NCI-H1417 (cell line): Measurements from ENCODE around the gene CUBN.

Experiments
- DNase-seq, 3 experiments: peaks; one replicate each; lab custom pipeline; 2025; lab: John Stamatoyannopoulos, UW

CUBN gene

GRCh38 chr10:16987976-16988610 lies 141.5 kb downstream of the CUBN start:
- DNase-seq: no peak

GRCh38 chr10:16987206-16987621 lies 142.4 kb downstream of the CUBN start:
- DNase-seq: no peak

GRCh38 chr10:16986406-16987205 lies 143.0 kb downstream of the CUBN start:
- no peak for DNase-seq

- DNase-seq: no peak
These were observed 143.6 kb downstream of the CUBN start for GRCh38 chr10:16986082-16986405.

GRCh38 chr10:16984242-16984641 lies 145.4 kb downstream of the CUBN start:
- no peak for DNase-seq

- no peak for DNase-seq
These were observed 152.8 kb downstream of the CUBN start for GRCh38 chr10:16976803-16977202.

GRCh38 chr10:16975188-16975587 lies 154.4 kb downstream of the CUBN start:
- no peak for DNase-seq

GRCh38 chr10:16968416-16969041 lies 161.1 kb downstream of the CUBN start:
- peak in 1 of 3 experiments; percentile 26 for DNase-seq

GRCh38 chr10:16967866-16968415 lies 161.7 kb downstream of the CUBN start:
- no peak for DNase-seq

- DNase-seq: no peak
These were observed 162.4 kb downstream of the CUBN start for GRCh38 chr10:16966991-16967865.

- DNase-seq: no peak
These were observed 163.7 kb downstream of the CUBN start for GRCh38 chr10:16965740-16966447.

GRCh38 chr10:16965344-16965616 lies 164.3 kb downstream of the CUBN start:
- no peak for DNase-seq

- peak in 1 of 3 experiments; percentile 4 for DNase-seq
These were observed 164.9 kb downstream of the CUBN start for GRCh38 chr10:16964576-16965343.

GRCh38 chr10:16960551-16960950 lies 169.1 kb downstream of the CUBN start:
- DNase-seq: no peak

- peak in 1 of 3 experiments; percentile 15 for DNase-seq
These were observed 172.6 kb downstream of the CUBN start for GRCh38 chr10:16957038-16957437.

GRCh38 chr10:16954280-16955030 lies 175.2 kb downstream of the CUBN start:
- DNase-seq: no peak

- no peak for DNase-seq
These were observed 176.3 kb downstream of the CUBN start for GRCh38 chr10:16953270-16953669.

GRCh38 chr10:16952610-16953009 lies 177.0 kb downstream of the CUBN start:
- DNase-seq: peak in 1 of 3 experiments; percentile 1

GRCh38 chr10:16952080-16952479 lies 177.5 kb downstream of the CUBN start:
- DNase-seq: peak in 1 of 3 experiments; percentile 52
